CD4-positive, alpha-beta memory T cell (primary cell): ENCODE results near the gene PSMD9. TPM values are rescaled to one million over a fixed set of nuclear protein-coding genes. Genes with fewer than 3 reads are reported as not detected.
"Not testable (repeated sequence)": the region's sequence is repeated elsewhere in the genome, so short reads cannot be mapped to it uniquely, and the experiment has no call there.

Experiments used
- CTCF ChIA-PET: fragments of 350-600 bp; sonication (Branson Sonifier 250); formaldehyde crosslinking; loops from one replicate; lab custom pipeline; 2021; ENCODE audit warnings: inconsistent platforms; ENCODE audit not compliant: partially characterized antibody; lab: Charles Lee
- POLR2A ChIA-PET: fragments of 350-600 bp; sonication (Branson Sonifier 250); formaldehyde crosslinking; loops from one replicate; lab custom pipeline; 2021; ENCODE audit not compliant: partially characterized antibody; lab: Charles Lee
- DNase-seq, 5 donors: peaks; one replicate each; pipeline versions ENCODE4 v3.0.0 to v3.0.0-alpha.2; 2020 to 2022; ENCODE audit warnings: mixed read lengths in 1 of 5
- H3K27ac ChIP-seq: one replicate; pipeline ENCODE4 v1.7.0; 2013; ENCODE audit warnings: low read depth, low read length
- H3K27me3 ChIP-seq: 2 replicates; pipeline ENCODE4 v1.7.0; 2013; ENCODE audit warnings: mild to moderate bottlenecking, low read length, moderate library complexity; ENCODE audit not compliant: insufficient read depth
- H3K36me3 ChIP-seq: 2 replicates; pipeline ENCODE4 v1.7.0; 2013; ENCODE audit warnings: mild to moderate bottlenecking, low read length, moderate library complexity; ENCODE audit not compliant: insufficient read depth
- H3K4me1 ChIP-seq: 2 replicates; pipeline ENCODE4 v1.7.0; 2013; ENCODE audit warnings: mild to moderate bottlenecking, low read length, moderate library complexity; ENCODE audit not compliant: insufficient read depth
- H3K4me3 ChIP-seq, 2 donors: one replicate each; pipeline ENCODE4 v1.7.0; 2013; ENCODE audit warnings: low read length in 2 of 2, mild to moderate bottlenecking in 1 of 2
- H3K9me3 ChIP-seq, 2 donors: one replicate each; pipeline ENCODE4 v1.7.0; 2013; ENCODE audit warnings: low read length in 2 of 2, control low read depth in 1 of 2; ENCODE audit not compliant: control insufficient read depth in 1 of 2
- H3K27ac Mint-ChIP-seq, 7 donors: one replicate each; pipeline ENCODE4 v1.8.0; 2020 to 2021; ENCODE audit warnings: mixed read lengths in 7 of 7, mild to moderate bottlenecking in 6 of 7, inconsistent platforms in 3 of 7, moderate library complexity in 3 of 7
- H3K27me3 Mint-ChIP-seq, 2 donors: one replicate each; pipeline ENCODE4 v1.8.0; 2020 to 2021; ENCODE audit warnings: mixed read lengths in 2 of 2
- H3K36me3 Mint-ChIP-seq, 2 donors: one replicate each; pipeline ENCODE4 v1.8.0; 2020 to 2021; ENCODE audit warnings: mixed read lengths in 2 of 2, inconsistent platforms in 1 of 2, mild to moderate bottlenecking in 1 of 2
- H3K4me1 Mint-ChIP-seq, 4 donors: one replicate each; pipeline ENCODE4 v1.8.0; 2020 to 2021; ENCODE audit warnings: mixed read lengths in 4 of 4, mild to moderate bottlenecking in 1 of 4
- H3K4me3 Mint-ChIP-seq, 8 donors: one replicate each; pipeline ENCODE4 v1.8.0; 2020 to 2021; ENCODE audit warnings: mixed read lengths in 8 of 8, mild to moderate bottlenecking in 7 of 8, moderate library complexity in 6 of 8, inconsistent platforms in 3 of 8
- H3K9me3 Mint-ChIP-seq, 8 donors: one replicate each; pipeline ENCODE4 v1.8.0; 2020 to 2021; ENCODE audit warnings: mixed read lengths in 8 of 8, mild to moderate bottlenecking in 5 of 8, inconsistent platforms in 3 of 8, moderate library complexity in 1 of 8
- intact Hi-C: fragments of 100-400 bp; cut with micrococcal nuclease; formaldehyde crosslinking; loops from one replicate; pipeline ENCODE4 v1.15.1; 2023
- polyA plus RNA-seq, 2 donors: library from polyadenylated mRNA; unstranded; fragments of 300-500 nt; fragmentation: Illumina TruSeq; gene quantifications; one replicate each; pipeline ENCODE4 v1.2.3, GENCODE V29; 2021
- total RNA-seq, 2 experiments: library from RNA; stranded (reverse); gene quantifications; one replicate each; pipeline ENCODE4 v1.2.3, GENCODE V29; 2021

The PSMD9 gene
- total and polyA plus RNA-seq, 4 experiments from 2014 or later = 41.4 to 111 (median 68.0) TPM

GRCh38 chr12:121889661-121890060 lies 1.1 kb downstream of the PSMD9 start:
- not testable (repeated sequence) for H3K27me3 Mint-ChIP-seq, H3K36me3 ChIP-seq, H3K27me3 ChIP-seq, H3K9me3 ChIP-seq, H3K9me3 Mint-ChIP-seq, DNase-seq
- Mint-ChIP-seq H3K4me3 (peak overlapping the region; percentile 96 to 99 (median 98)), H3K36me3 (peaks cover 5 to 30% of the 10 kb centered on the region in 2 donors), H3K4me1 (peaks cover 20 to 53% (median 39%) of the 10 kb centered on the region in 4 donors), H3K27ac (peak overlapping the region; percentile 99 to 100 (median 99))
- peak overlapping the region; percentile 77 to 88 for H3K4me3 ChIP-seq
- ChIA-PET POLR2A (interaction anchor here (0.7 to 6.9 kb wide), 9 partner anchors 28 to 355 kb away, joined by 3 to 117 read pairs (median 7); partner anchors contain the start of genes CFAP251, RHOF and SETD1B), CTCF (interaction anchor here (0.9 to 9.2 kb wide), 2 partner anchors 29 to 94 kb away, joined by 5 to 119 read pairs; partner anchors contain the start of genes CFAP251 and RHOF)
- peak overlapping the region; percentile 91 for H3K27ac ChIP-seq
- intact Hi-C loops = loop anchor here (2.0 to 5.0 kb wide), 2 partner anchors 77 to 1687 kb away; partner anchors contain the start of gene RPLP0
- H3K4me1 ChIP-seq = peaks cover 38% of the 10 kb centered on the region

GRCh38 chr12:121892673-121893561 lies 4.3 kb downstream of the PSMD9 start:
- Mint-ChIP-seq H3K36me3 (peaks cover 19 to 48% of the 10 kb centered on the region in 2 donors), H3K27me3 (peaks cover 0 to 3% of the 10 kb centered on the region in 2 donors), H3K27ac (peak overlapping the region in 3 of 7 donors; percentile 28 to 74 (median 74)), H3K4me3 (peak overlapping the region in 1 of 8 donors; percentile 17), H3K9me3 (no peaks in the 10 kb centered on the region), H3K4me1 (peaks cover 20 to 53% (median 40%) of the 10 kb centered on the region in 4 donors)
- no peaks in the 10 kb centered on the region for H3K27me3 ChIP-seq
- H3K9me3 ChIP-seq = no peaks in the 10 kb centered on the region
- peaks cover 36% of the 10 kb centered on the region for H3K4me1 ChIP-seq
- ChIA-PET POLR2A (interaction anchor here (0.8 to 6.9 kb wide), 3 partner anchors 90 to 103 kb away, joined by 3 to 117 read pairs (median 3); partner anchors contain the start of gene RHOF), CTCF (interaction anchor here (1.0 to 9.2 kb wide), 4 partner anchors 26 to 120 kb away, joined by 3 to 119 read pairs (median 4); partner anchors contain the start of genes CFAP251 and RHOF)
- intact Hi-C loops = no loop called here
- H3K36me3 ChIP-seq = peaks cover 28% of the 10 kb centered on the region
- H3K4me3 ChIP-seq = no peak overlapping the region
- DNase-seq = no peak
- no peak overlapping the region for H3K27ac ChIP-seq

- Mint-ChIP-seq H3K27ac (peak overlapping the region; percentile 18 to 84 (median 74)), H3K4me1 (peaks cover 16 to 42% (median 33%) of the 10 kb centered on the region in 4 donors), H3K9me3 (no peaks in the 10 kb centered on the region), H3K4me3 (peak overlapping the region in 2 of 8 donors; percentile 5 to 47), H3K27me3 (no peaks in the 10 kb centered on the region), H3K36me3 (peaks cover 19 to 49% of the 10 kb centered on the region in 2 donors)
- H3K4me3 ChIP-seq = no peak overlapping the region
- H3K27ac ChIP-seq = no peak overlapping the region
- no peak for DNase-seq
- CTCF ChIA-PET = interaction anchor here (0.5 to 9.2 kb wide), 5 partner anchors 25 to 444 kb away, joined by 3 to 119 read pairs (median 3); partner anchors contain the start of genes CFAP251 and RHOF
- POLR2A ChIA-PET = interaction anchor here (0.8 to 6.9 kb wide), 3 partner anchors 91 to 104 kb away, joined by 3 to 117 read pairs (median 3); partner anchors contain the start of gene RHOF
- intact Hi-C loops = loop anchor here (1.0 kb wide), 1 partner anchor 100 kb away; no protein-coding TSS in a partner anchor
- no peaks in the 10 kb centered on the region for H3K9me3 ChIP-seq
- H3K4me1 ChIP-seq = peaks cover 32% of the 10 kb centered on the region
- no peaks in the 10 kb centered on the region for H3K27me3 ChIP-seq
- H3K36me3 ChIP-seq = peaks cover 34% of the 10 kb centered on the region
Measured at GRCh38 chr12:121893961-121894460, 5.4 kb downstream of the PSMD9 start.

DNA sequence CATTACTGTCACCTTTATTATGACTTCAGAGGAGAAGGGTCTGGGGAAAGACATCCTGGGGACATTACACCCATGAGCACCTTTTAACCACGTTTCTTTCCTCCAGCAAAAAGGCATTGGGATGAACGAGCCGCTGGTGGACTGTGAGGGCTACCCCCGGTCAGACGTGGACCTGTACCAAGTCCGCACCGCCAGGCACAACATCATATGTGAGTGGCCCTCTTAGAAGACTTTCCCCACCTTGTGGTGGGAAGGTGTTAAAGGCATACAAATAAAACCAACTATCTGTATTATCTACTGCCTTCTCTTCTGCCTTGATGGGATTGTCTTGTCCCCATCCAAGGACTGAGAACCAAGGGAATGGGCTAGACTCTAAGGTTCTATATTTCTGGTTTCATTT lies 6.0 kb downstream of the PSMD9 start:
- Histone ChIP-seq H3K4me3 (no peak overlapping the region), H3K4me1 (peaks cover 27% of the 10 kb centered on the region), H3K9me3 (no peaks in the 10 kb centered on the region), H3K27me3 (no peaks in the 10 kb centered on the region), H3K27ac (no peak overlapping the region), H3K36me3 (peaks cover 40% of the 10 kb centered on the region)
- Mint-ChIP-seq H3K9me3 (peaks cover 0 to 2% (median 0%) of the 10 kb centered on the region in 8 donors), H3K36me3 (peaks cover 25 to 49% of the 10 kb centered on the region in 2 donors), H3K27ac (peak overlapping the region in 5 of 7 donors; percentile 9 to 85 (median 74)), H3K27me3 (no peaks in the 10 kb centered on the region), H3K4me1 (peaks cover 12 to 36% (median 27%) of the 10 kb centered on the region in 4 donors), H3K4me3 (peak overlapping the region in 2 of 8 donors; percentile 7 to 57)
- ChIA-PET CTCF (interaction anchor here (1.0 to 9.2 kb wide), 3 partner anchors 99 to 122 kb away, joined by 3 to 119 read pairs (median 3); partner anchors contain the start of gene RHOF), POLR2A (no interaction called here)
- intact Hi-C loops = loop anchor here (1.0 kb wide), 1 partner anchor 100 kb away; no protein-coding TSS in a partner anchor
- DNase-seq = no peak

- H3K27me3 Mint-ChIP-seq = no peaks in the 10 kb centered on the region
- no peak overlapping the region for H3K27ac ChIP-seq
- ChIA-PET CTCF (interaction anchor here (0.7 kb wide), 1 partner anchor 123 kb away, joined by 3 read pairs; no protein-coding TSS in a partner anchor), POLR2A (no interaction called here)
- intact Hi-C loops = no loop called here
- no peak for DNase-seq
- no peak overlapping the region for H3K4me3 ChIP-seq
- no peak overlapping the region for H3K4me3 Mint-ChIP-seq
- peaks cover 0 to 2% (median 0%) of the 10 kb centered on the region in 8 donors for H3K9me3 Mint-ChIP-seq
- peaks cover 46 to 69% of the 10 kb centered on the region in 2 donors for H3K36me3 Mint-ChIP-seq
- H3K27me3 ChIP-seq = no peaks in the 10 kb centered on the region
- H3K9me3 ChIP-seq = no peaks in the 10 kb centered on the region
- H3K36me3 ChIP-seq = peaks cover 68% of the 10 kb centered on the region
- H3K27ac Mint-ChIP-seq = no peak overlapping the region
- H3K4me1 ChIP-seq = peaks cover 12% of the 10 kb centered on the region
- peaks cover 4 to 19% (median 12%) of the 10 kb centered on the region in 4 donors for H3K4me1 Mint-ChIP-seq
Measured at GRCh38 chr12:121898287-121898686, 9.7 kb downstream of the PSMD9 start.

DNA sequence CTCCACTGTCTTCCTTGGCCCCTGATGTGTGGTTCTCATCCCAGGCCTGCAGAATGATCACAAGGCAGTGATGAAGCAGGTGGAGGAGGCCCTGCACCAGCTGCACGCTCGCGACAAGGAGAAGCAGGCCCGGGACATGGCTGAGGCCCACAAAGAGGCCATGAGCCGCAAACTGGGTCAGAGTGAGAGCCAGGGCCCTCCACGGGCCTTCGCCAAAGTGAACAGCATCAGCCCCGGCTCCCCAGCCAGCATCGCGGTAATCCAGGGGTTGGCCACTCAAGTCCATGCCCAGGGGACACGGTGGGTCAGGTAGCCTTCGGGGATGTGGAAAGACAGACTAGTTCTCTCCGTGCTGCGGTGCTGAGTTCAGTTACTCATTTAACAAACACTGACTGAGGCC lies 11.0 kb downstream of the PSMD9 start:
- CTCF ChIA-PET = interaction anchor here (1.4 kb wide), 1 partner anchor 19 kb away, joined by 3 read pairs; the partner anchor contains the start of gene CFAP251
- POLR2A ChIA-PET = interaction anchor here (1.3 kb wide), 1 partner anchor 11 kb away, joined by 3 read pairs; the partner anchor contains the start of gene PSMD9
- Histone ChIP-seq H3K4me1 (no peaks in the 10 kb centered on the region), H3K9me3 (no peaks in the 10 kb centered on the region), H3K36me3 (peaks cover 70% of the 10 kb centered on the region), H3K4me3 (no peak overlapping the region), H3K27me3 (no peaks in the 10 kb centered on the region), H3K27ac (no peak overlapping the region)
- DNase-seq = no peak
- Mint-ChIP-seq H3K27ac (no peak overlapping the region), H3K9me3 (peaks cover 0 to 2% (median 0%) of the 10 kb centered on the region in 8 donors), H3K36me3 (peaks cover 45 to 67% of the 10 kb centered on the region in 2 donors), H3K4me1 (peaks cover 0 to 6% (median 3%) of the 10 kb centered on the region in 4 donors), H3K4me3 (no peak overlapping the region), H3K27me3 (no peaks in the 10 kb centered on the region)
- intact Hi-C loops = no loop called here
